Natural killer cell (primary cell): ENCODE results near the gene MAPK11. TPM values are rescaled to one million over a fixed set of nuclear protein-coding genes. Genes with fewer than 3 reads are reported as not detected.

Source experiments
- ATAC-seq, 3 donors: fragments of 150-1000 bp in 2 of 3; fragments of 200-7000 bp in 1 of 3; cut with Tn5 transposase; 1 replicate in 1 of 3; 2 replicates in 2 of 3; pipeline ENCODE4 v1.10.0; 2021; ENCODE audit warnings: mild to moderate bottlenecking in 2 of 3, moderate library complexity in 2 of 3
- DNase-seq, 2 donors: peaks; one replicate each; pipeline versions ENCODE4 v3.0.0 to v3.0.0-alpha.2; 2013 to 2021; ENCODE audit warnings: mixed read lengths in 1 of 2
- H3K27ac ChIP-seq: one replicate; pipeline ENCODE4 v1.5.1; 2013; ENCODE audit warnings: mild to moderate bottlenecking, low read length
- H3K27me3 ChIP-seq: one replicate; pipeline ENCODE4 v1.6.1; 2013; ENCODE audit warnings: low read length; ENCODE audit not compliant: control insufficient read depth, insufficient read depth
- H3K36me3 ChIP-seq: one replicate; pipeline ENCODE4 v1.6.1; 2013; ENCODE audit warnings: low read length; ENCODE audit not compliant: control insufficient read depth, insufficient read depth
- H3K4me1 ChIP-seq: one replicate; pipeline ENCODE4 v1.6.1; 2013; ENCODE audit warnings: low read length; ENCODE audit not compliant: control insufficient read depth, insufficient read depth
- H3K4me3 ChIP-seq: one replicate; pipeline ENCODE4 v1.5.1; 2013; ENCODE audit warnings: low read length
- H3K9me3 ChIP-seq: one replicate; pipeline ENCODE4 v1.6.1; 2013; ENCODE audit warnings: low read length; ENCODE audit not compliant: control insufficient read depth, insufficient read depth
- H3K27ac Mint-ChIP-seq, 2 donors: one replicate each; pipeline ENCODE4 v1.8.0; 2022; ENCODE audit warnings: mild to moderate bottlenecking in 2 of 2, mixed read lengths in 2 of 2, moderate library complexity in 1 of 2
- H3K27me3 Mint-ChIP-seq, 2 donors: one replicate each; pipeline ENCODE4 v1.8.0; 2022; ENCODE audit warnings: low read depth in 2 of 2, mixed read lengths in 2 of 2
- H3K36me3 Mint-ChIP-seq: one replicate; pipeline ENCODE4 v1.8.0; 2022; ENCODE audit warnings: mixed read lengths
- H3K4me1 Mint-ChIP-seq, 2 donors: one replicate each; pipeline ENCODE4 v1.8.0; 2022; ENCODE audit warnings: mixed read lengths in 2 of 2
- H3K4me3 Mint-ChIP-seq: one replicate; pipeline ENCODE4 v1.8.0; 2022; ENCODE audit warnings: mild to moderate bottlenecking, moderate library complexity, mixed read lengths
- H3K9me3 Mint-ChIP-seq, 2 donors: one replicate each; pipeline ENCODE4 v1.8.0; 2022; ENCODE audit warnings: mixed read lengths in 2 of 2
- WGBS: methylation state at CpG from one replicate; pipeline ENCODE4 v1.1.7; 2013; ENCODE audit warnings: missing lambda C conversion rate; ENCODE audit not compliant: insufficient coverage; 5-methylcytosine and 5-hydroxymethylcytosine counted together
- intact Hi-C: fragments of 100-400 bp; cut with micrococcal nuclease; formaldehyde crosslinking; loops from one replicate; pipeline ENCODE4 v1.14.2; 2022
- total RNA-seq, 4 donors: library from RNA; stranded (reverse); fragments of 120-200 nt in 1 of 4; gene quantifications; one replicate each; pipeline versions ENCODE4 v1.2.3 to v1.2.4, GENCODE V29; 2013 to 2022
- TF ChIP-seq, protein P1 (sequence below): fragments of 200-600 bp; IDR thresholded peaks from one replicate; pipeline ENCODE4 v1.8.0; 2022; ENCODE audit warnings: antibody characterized with exemption

Gene MAPK11
- total RNA-seq, 3 donors from 2014 or later (not counting 1 experiment from before 2014, with no cell fraction given) = 2.2 to 3.1 (median 2.2) TPM

DNA sequence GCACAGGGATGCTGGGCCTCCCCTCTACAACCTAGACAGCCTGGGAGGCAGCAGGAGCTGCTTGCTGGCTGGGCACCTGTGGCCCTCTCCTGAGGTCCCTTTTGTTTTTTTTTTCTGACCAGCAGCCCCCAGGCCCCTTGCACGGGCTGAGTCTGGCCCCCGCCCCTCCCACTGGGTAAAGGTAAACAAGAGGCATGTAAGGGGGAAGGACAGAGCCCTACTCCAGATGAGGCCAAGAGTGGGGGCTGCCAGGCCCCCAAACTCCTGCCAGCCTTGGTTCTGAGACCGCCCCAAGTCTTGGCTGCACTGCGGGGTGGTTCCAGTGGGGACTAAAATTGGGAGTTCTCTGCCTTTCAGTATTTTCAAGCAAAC is 28.1 kb upstream of the MAPK11 start:
- Histone ChIP-seq H3K36me3 (no peaks in the 10 kb centered on the region), H3K4me3 (no peak overlapping the region), H3K4me1 (peaks cover 36% of the 10 kb centered on the region), H3K9me3 (no peaks in the 10 kb centered on the region), H3K27ac (no peak overlapping the region), H3K27me3 (no peaks in the 10 kb centered on the region)
- WGBS = 83% methylated on average over 4 of the region's 4 CpGs
- TF ChIP-seq, protein P1, sequence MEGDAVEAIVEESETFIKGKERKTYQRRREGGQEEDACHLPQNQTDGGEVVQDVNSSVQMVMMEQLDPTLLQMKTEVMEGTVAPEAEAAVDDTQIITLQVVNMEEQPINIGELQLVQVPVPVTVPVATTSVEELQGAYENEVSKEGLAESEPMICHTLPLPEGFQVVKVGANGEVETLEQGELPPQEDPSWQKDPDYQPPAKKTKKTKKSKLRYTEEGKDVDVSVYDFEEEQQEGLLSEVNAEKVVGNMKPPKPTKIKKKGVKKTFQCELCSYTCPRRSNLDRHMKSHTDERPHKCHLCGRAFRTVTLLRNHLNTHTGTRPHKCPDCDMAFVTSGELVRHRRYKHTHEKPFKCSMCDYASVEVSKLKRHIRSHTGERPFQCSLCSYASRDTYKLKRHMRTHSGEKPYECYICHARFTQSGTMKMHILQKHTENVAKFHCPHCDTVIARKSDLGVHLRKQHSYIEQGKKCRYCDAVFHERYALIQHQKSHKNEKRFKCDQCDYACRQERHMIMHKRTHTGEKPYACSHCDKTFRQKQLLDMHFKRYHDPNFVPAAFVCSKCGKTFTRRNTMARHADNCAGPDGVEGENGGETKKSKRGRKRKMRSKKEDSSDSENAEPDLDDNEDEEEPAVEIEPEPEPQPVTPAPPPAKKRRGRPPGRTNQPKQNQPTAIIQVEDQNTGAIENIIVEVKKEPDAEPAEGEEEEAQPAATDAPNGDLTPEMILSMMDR = no peak
- DNase-seq (no peak), ATAC-seq (no peak)
- H3K27ac Mint-ChIP-seq = no peak overlapping the region
- H3K36me3 Mint-ChIP-seq = no peaks in the 10 kb centered on the region
- H3K4me1 Mint-ChIP-seq = no peaks in the 10 kb centered on the region
- H3K4me3 Mint-ChIP-seq = no peak overlapping the region
- no peaks in the 10 kb centered on the region for H3K9me3 Mint-ChIP-seq
- H3K27me3 Mint-ChIP-seq = peaks cover 0 to 9% of the 10 kb centered on the region in 2 donors
- intact Hi-C loops = no loop called here

DNA sequence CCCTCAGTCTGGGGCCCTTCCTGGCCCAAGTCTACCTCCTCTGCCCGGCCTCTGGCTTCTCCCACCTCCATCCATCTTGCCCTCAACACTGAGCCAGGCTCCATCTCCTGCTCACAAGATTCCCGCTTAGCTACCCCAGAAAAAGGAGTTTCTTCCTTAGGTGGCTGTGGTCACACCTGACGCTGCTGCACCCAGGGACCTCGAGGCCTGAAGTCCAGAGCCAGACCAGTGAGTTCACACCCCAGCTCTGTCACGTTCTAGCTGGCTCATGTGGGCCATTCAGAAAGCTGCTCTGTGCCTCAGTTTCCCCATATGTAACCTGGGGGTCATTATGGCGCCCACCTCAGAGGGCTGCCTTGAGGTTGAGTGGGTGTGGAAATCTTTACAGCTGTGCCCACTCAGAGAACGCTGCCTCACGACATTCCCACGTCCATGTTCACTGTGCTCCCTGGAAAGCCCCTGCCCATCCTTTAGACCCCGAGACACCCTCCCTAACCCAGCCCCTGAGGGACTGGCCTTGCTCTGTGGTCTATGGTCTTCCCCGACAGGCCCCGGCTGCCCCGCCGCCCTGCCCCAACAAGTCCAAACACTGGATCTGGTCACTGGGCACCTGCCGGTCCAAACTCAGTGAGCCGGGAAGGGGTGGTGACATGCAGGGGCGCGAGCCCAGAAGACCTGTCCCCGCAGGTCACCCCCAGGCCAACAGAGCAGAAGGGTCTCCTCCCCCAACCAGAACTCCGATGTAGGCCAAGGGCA is 27.5 kb upstream of the MAPK11 start:
- 90% methylated on average over 20 of the region's 20 CpGs for WGBS
- Histone ChIP-seq H3K4me3 (no peak overlapping the region), H3K36me3 (no peaks in the 10 kb centered on the region), H3K9me3 (no peaks in the 10 kb centered on the region), H3K27me3 (no peaks in the 10 kb centered on the region), H3K27ac (no peak overlapping the region), H3K4me1 (peaks cover 34% of the 10 kb centered on the region)
- H3K9me3 Mint-ChIP-seq = no peaks in the 10 kb centered on the region
- TF ChIP-seq, protein P1 = no peak
- no peaks in the 10 kb centered on the region for H3K36me3 Mint-ChIP-seq
- peaks cover 3 to 13% of the 10 kb centered on the region in 2 donors for H3K27me3 Mint-ChIP-seq
- ATAC-seq = no peak
- no peak for DNase-seq
- no peak overlapping the region for H3K4me3 Mint-ChIP-seq
- H3K4me1 Mint-ChIP-seq = peaks cover 0 to 2% of the 10 kb centered on the region in 2 donors
- intact Hi-C loops = no loop called here
- H3K27ac Mint-ChIP-seq = no peak overlapping the region

DNA sequence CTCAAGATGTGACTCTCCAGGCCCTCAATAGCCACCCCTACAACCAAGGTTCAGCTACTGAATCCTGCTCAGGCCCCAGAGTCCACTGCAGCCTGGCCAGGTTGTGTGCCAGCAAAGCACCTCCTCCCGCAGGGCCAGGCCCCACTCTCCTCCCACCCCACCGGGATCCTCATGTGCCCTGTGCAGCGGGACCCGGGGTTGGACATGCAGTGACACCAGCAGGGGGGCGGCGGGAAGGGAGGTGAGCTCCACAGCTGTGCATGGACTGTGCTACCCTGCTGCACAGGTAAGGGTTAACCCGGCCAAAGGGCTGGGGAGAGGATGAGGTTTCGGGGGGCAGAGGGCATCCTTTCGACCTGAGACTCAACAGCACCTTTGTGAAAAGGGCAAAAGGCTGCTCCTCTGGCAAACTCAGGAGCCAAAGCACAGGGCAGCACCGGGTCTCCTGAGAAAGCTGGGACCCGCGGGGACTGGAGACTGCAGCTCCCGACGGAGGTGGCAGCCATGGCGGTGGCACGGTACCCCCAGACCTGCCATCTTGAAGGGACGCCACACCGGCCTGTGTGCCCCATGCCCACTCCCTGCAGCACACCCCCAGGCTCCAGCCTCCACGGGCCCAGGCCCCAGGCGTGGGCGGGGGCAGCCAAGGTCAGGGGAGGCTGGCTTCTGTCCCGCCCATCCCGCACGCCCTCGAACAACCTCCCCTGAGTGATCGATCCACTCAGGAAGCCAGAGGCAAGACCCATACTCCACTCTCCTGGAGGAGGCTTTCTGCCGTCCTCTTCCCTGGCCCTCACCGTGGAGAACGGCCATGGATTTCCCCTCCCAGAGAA is 26.7 kb upstream of the MAPK11 start:
- TF ChIP-seq, protein P1 = no peak
- H3K4me1 ChIP-seq = peaks cover 32% of the 10 kb centered on the region
- H3K27me3 ChIP-seq = no peaks in the 10 kb centered on the region
- no peak overlapping the region for H3K27ac Mint-ChIP-seq
- DNase-seq (no peak), ATAC-seq (no peak)
- H3K9me3 ChIP-seq = no peaks in the 10 kb centered on the region
- intact Hi-C loops = no loop called here
- no peak overlapping the region for H3K4me3 ChIP-seq
- 91% methylated on average over 29 of the region's 29 CpGs for WGBS
- H3K4me1 Mint-ChIP-seq = peaks cover 0 to 5% of the 10 kb centered on the region in 2 donors
- H3K36me3 Mint-ChIP-seq = no peaks in the 10 kb centered on the region
- H3K4me3 Mint-ChIP-seq = no peak overlapping the region
- H3K27me3 Mint-ChIP-seq = peaks cover 9 to 17% of the 10 kb centered on the region in 2 donors
- no peaks in the 10 kb centered on the region for H3K9me3 Mint-ChIP-seq
- no peaks in the 10 kb centered on the region for H3K36me3 ChIP-seq
- H3K27ac ChIP-seq = no peak overlapping the region
